Stimulated activated CD4-positive, alpha-beta T cell treated with anti-CD3 and anti-CD28 coated beads, Interleukin-12 subunit alpha, Interleukin-12 subunit beta, amount 100 ng/mL, for 4 hours (primary cell): ENCODE data around the gene KPTN.
"Not testable (repeated sequence)": the region's sequence is repeated elsewhere in the genome, so short reads cannot be mapped to it uniquely, and the experiment has no call there.

Experiments used
- DNase-seq: peaks from one replicate; pipeline ENCODE4 v3.0.0-alpha.2; 2020

KPTN gene

DNA sequence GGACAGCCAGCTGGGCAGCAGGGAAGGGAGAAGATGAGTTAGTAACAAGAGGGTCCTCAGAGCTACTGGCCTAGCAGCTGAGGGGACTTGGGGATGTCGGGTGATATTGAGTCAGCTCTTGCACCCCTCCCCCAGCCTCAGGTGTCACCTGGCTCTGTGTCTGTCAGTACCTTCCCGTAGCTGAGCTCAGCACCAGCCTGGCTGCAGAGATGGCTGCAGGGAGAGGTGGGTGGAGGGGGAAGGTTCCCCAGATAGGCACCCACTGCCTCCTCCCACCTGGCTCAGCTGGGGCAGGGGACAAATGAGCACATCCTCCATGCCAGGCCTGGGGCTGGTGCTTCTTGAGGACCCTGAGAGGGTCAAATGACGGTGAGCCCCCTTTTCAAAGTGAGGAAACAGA, 6.8 kb upstream of the KPTN start:
- DNase-seq = no peak

DNA sequence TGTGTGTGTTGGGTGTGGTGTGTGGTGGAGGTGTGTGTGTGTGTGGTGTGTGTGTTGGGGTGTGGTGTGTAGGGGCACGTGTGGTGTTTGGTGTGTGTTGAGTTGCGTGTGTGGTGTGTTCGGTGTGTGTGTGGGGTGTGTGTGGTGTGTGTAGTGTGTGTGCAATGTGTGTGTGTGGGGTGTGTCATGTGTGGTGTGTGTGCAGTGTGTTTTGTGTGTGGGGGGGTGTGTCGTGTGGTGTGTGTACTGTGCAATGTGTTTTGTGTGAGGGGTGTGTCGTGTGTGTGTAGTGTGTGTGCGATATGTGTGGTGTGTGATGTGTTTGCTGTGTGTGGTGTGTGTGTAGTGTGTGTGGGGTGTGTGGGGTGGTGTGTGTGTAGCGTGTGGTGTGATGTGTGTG, 6.0 kb upstream of the KPTN start:
- DNase-seq = no peak

DNA sequence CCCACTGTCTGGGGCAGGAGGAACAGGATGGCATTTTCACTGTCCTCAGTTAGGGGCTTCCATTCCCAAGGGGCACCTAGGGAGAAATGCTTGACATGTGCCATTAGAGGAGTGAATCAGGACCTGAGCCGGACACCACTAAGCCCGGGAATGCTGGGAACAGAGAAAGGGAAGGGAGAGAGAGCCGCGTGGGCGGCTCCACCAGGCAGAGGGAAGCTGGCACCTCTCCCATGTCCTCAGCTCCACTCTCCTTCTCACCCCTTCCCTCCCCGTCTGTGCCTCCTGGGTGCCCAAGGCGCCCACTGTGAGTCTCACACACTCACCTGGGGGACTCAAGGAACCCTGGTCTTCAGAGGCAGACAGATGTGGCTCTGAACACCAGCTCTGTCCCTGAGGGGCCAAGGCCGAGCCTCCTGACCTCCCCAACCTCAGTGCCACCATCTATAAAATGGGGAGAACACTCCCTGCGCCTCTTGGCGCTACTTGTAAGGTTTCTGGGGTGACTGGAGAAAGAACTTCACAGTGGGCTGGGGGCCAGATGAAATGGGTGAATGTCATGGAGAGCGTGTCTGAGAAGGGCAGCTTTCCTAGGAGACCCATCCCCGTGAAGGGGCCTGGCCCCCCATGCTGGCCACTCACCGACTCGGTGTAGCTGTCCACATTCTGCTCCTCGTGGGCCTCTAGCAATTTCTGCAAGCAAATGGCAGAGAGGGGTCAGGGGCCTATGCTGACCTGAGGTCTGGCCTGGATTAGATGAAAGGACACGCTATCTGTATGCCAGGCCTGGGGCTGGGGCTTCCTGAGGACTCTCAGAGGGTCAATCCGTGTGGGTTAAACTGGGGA, 5.3 kb upstream of the KPTN start:
- no peak for DNase-seq

DNA sequence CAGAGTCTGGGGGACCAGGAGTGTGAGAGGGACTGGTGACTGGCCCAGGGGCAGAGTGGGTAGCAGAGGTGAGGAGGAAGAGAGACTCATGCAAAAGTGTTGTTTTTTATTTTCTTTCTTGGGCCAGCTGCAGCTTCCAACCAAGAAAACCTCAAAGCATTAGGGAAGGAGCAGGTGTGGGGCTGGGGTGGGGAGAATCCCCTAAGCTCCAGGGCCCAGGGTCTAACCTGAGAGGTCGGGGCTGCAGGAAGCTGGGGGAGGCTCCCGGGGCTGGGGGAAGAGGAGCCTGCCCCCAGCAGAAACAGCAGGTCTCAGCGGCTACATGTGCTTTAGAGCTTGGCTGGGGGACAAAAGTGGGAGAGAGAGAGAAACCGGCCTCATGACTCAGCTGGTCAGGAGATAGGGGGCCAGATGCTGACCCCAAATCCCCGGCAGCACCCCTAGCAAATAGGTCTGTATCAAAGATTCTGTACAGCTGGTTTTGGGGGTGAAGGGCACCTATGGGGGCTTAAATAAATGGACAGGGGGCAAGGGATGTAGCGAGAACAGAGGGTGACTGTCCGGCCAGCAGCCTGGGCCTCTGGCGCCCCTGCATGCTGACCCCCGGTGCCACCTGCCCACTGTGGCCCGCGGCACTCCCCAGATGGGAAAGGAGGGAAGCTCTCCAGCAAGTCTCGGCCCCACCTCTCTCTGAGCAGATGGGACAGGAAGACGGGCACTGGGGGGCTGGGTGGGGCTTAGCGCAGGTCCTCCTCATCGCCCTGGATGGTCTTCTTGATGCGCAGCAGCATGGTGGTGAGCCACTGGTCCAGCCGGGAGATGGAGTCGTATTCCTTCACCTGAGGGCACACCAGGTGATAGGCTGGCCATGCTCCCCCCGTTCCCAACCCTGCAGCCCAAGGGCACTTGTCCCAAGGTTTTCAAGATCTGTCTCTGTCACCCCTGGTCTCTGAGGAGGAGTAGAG, 3.8 kb upstream of the KPTN start:
- no peak for DNase-seq

DNA sequence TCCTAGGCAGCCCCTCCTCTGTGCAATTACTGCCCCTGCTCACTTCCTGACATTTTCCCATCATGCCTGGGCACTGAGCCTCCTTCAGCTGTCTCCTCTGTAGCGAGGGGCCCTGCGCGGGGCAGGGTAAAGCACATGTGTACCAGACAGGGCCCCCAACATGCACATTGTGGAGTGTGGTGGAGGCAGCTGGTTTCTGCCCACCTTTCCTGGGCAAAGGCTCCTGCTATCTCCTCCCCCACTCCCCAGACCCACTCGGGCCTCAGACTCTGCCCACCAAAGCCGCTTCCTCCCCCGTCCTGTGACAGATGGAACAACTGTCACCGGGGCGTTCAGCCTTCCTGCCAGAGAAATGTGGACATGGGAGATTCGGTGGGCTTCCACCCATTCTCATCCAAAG, 2.9 kb upstream of the KPTN start:
- no peak for DNase-seq

DNA sequence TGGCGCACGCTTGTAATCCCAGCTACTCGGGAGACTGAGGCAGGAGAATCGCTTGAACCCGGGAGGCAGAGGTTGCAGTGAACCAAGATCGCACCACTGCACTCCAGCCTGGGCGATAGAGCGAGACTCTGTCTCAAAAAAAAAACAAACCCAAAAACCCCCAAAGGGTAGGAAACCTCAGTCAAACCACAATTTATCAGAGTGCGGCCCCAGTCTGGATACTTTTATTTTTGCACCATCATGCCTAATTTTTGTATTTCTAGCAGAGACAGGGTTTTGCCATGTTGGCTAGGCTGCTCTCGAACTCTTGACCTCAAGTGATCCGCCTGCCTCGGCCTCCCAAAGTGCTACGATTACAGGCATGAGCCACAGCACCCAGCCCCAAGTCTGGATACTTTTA, 2.2 kb upstream of the KPTN start:
- not testable (repeated sequence) for DNase-seq

DNA sequence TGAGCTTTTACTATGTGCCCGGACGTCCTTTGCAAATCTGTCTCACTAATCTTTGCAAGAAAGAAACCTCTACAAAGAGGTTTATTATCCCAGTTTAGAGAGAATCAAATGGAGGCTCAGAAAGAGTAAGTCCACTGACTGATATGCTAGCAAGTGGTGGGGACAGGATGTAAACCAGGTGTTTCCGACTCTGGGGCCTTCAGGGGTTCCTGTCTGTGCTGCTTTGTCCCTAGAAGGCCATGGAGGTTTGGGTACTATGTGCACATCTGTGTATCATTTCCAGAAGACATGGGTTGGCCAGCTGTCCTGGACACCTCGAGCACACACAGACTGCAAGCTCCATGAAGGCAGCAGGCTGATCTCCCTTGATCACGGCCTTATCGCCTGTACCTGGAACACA, 1.2 kb upstream of the KPTN start:
- DNase-seq = no peak

DNA sequence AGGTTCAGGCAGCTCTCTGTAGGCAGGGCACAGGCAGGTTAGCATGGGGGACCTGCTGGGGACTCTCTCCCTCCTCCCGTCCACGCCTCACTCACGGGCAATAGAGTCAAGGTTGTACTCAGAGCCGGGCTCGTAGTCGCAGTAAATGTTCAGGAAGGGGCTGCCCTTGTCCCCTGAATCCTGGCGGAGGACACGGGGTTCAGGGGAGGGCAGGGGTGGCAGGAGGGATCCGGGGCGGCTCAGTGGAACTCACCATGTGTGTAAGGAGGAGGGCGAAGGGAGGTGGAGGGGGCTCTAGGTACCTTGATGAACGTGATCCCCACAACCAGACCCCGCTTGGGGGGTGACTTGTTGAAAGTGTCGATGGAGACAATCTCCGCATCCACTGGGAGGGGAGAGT, 819 bp downstream of the KPTN start:
- DNase-seq = no peak

DNA sequence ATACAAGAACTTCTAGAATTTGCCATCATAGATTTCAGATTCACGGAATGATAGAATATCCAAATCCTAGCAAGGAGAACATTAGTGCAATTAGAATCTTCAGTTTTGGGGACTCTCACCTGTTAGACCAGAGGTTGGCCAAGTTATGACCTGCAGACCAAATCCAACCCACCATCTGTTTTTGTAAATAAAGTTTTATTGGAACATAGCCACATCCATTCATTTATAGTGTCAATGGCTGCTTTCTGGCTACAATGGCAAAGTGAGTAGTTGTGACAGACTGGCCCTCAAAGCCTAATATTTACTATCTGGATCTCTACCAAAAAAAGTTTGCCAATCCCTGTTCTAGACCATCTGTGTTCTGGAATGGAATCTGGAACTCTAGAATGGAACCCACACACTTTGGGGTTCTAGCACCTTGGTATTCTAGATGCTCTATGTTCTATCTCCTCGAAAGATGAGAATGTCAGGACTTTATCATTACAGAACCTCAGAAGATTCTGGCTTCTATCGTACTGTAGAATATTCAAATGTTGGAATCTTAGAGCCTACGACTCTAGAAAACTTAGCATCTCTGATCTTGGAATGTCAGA, 2.5 kb downstream of the KPTN start:
- DNase-seq = no peak

DNA sequence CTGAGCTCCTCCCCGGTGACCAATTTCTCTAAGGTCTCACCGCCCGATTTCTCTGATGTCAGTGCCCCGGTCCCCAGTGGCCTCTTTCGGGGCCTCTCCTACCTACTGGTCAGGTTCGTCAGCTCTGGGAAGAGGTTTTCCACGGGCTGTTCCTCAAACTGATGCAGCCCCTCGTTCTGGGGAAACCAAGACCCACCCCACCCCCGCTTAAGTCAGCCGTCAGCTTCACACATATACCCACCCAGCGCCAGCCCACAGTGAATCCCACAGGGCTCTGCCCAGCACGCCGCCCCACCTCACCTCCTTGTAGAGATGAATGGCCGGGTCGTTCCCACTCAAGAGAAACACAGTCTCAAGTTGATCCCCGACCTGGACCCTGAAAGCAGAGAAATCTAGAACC, 3.4 kb downstream of the KPTN start:
- DNase-seq = no peak

DNA sequence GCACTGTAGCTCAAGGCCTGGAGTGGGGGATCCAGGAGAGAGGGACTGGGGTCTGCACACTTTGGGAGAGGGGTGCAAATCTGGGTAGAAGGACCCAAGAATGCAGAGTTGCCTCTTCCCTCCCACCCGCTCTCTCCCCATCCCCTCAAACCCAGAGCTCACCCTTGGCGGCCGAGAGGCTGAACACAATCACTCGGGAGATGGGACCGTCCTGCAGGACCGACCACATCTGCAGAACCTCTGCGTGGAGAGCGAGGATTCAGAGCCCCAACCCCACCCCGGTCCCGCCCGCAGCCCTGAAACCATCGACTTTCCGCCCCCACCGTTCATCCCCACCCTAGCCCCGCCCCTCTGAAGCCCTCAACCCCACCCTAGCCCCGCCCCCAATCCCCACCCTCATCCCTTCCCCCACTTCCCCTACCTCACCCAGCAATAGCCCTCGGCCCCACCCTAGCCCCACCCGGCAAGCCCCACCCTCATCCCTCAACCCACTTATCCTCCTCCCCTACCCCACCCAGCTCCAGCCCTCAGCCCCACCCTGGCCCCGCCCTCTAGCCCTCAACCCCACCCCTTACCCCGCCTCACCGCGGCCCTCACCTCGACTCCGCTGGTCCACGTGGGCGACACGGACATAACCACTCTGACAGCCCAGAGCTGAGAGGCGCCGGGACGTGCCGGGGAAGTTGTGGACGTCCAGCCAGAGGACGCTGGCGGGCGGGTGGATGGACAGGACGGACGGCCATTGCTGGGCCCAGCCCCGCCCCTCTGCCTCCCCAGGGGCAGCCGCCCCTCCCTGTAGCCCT, 4.1 kb downstream of the KPTN start:
- no peak for DNase-seq

DNA sequence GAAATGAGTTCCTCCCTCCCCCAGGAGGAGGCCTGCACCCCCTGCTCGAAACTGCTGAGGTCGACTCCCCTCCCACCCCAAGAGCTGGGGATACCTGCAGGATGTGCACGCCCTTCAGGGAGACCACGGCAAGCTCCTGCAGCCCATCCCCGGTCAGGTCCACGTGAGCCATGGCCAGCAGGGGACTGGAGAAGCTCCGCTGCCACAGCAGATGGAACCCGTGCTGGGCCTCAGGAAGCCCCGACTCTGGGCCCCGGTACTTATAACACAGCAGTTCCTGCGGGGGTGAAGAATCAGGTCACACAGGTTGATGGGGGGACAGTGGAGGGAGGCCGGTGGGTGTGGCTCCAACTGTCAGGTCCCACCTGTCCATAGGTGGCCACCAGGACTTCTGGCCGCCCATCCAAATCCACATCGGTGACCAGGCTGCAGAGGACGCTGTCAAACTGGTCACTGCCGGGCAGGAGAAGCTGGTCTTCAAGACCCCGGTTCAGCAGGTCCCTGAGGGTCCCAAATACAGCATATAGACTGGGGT, 7.5 kb downstream of the KPTN start:
- no peak for DNase-seq

DNA sequence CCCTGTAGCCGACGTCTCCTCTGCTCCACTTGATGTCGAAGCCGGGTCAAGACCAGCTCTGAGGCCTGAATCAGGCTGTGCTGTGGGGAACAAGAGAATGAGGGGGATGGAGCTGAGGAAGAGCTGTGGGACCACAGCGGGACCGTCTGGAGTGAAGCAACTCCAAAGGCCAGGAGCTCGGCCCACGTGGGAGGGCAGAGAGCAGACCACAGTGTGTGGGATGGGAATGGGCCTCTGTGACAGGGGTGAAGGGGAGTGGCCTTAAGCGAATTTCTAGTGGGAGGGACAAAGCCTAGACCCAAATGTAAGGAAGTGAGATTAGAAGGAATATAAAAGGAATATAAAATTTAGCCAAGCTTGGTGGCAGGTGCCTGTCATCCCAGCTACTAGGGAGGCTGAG, 8.6 kb downstream of the KPTN start:
- no peak for DNase-seq

DNA sequence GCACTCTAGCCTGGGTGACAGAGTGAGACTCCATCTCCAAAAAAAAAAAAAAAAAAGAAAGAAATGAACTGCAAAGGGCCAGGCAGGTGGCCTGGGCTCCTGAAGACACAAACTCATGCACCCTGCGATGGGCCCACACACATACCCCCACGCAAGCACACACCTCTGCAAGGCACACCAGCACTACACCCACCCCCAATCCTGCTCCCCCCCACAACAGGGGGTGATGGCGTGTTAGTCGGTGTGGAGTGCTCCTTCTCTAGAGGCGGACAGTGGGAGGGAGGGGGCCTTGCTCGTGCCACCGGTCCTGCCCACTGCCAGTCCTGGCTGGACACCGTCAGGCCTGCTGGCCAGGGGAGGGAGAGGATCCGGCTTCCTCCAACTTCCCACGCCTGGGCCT, 10.7 kb downstream of the KPTN start:
- no peak for DNase-seq

DNA sequence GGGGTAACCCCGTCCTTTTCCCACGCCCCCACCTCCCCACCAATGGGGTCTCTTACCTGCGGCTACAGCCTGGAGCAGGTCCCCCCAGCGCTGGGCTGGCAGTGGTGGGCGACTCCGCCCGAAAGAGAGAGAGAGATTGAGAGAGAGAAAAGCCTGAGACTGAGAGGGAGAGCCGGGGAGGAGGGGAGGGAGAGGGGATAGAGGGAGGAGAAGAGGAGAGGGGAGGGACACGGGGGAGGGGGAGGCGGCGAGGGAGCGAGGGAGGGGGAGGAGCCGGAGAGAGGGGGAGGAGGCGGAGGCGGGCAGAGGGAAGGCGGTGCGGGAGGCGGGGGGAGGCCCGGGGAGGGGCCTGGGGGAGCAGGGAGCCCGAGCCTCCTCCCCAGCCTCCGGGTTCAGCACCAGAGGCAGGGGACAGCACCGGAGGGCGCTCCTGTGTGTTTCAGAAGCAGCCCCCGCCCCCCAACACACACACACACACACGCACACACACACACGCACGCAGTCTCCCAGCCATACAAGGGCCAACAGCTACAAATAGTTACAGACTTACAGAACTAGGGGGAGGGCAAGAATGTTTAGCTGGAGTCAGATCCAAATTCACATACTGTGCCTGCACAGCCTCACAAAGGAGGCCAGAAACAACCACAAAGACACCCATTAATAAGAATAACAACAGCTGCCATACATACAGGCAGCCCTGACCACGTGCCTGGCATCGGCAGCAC, 12.1 kb downstream of the KPTN start, which contains the start of gene SLC8A2:
SLC8A2 (minus strand) TSS at position 161 of the 725 bp plus-strand sequence. CDS start 5,490 bp downstream, outside the sequence.
- DNase-seq = peak; percentile 51

DNA sequence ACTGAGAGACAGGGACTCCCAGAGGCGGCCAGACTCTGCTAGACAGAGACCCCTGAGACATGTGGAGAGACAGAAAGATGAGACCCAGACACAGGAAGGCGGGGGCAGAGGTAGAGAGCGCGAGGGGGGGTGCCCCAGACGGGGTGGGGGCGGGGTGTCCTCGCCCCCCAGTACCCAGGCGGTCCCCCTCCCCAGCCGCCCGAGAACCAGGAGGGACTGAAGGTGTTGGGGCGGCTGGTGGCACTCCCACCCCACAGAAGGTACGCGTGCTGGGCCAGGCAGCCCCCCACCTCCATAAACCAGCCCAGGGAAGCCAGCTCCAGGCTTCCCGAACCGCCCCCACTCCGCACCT, 12.7 kb downstream of the KPTN start:
- DNase-seq = no peak

DNA sequence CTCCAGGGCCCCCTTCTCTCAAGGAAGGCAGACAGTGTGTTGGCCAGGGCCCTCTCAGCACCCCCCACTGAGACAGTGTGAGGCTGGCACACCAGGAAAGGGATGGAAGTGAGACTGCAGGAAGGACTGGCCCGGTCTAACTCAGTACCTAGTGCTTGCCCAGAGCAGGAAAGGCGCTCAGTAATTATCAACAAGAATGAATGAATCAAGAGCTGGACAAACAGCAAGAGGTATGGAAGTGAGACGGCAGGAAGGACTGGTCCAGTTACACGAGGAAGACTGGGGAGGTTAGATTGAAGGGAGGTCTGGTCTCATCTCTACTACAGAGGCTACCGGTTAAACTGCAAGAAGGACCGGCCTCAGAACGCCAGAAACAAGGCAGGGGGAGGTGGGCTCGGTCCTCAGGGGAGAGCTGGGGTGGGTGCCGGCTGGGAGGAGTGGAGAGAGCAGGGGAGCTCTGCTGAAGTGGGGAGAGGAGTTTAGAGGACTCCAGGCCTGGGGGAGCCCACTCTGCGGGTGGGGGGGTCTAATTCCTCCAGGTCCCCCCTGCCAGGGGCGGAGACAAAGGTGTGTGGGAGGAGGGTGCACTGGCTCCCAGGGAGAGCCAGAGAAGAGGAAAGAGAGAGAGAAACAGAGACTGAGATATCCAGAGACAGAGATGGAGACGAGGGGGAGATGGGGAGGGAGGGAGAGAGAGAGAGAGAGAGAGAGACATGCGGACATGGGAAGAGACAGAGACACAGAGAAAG, 13.4 kb downstream of the KPTN start:
- no peak for DNase-seq

DNA sequence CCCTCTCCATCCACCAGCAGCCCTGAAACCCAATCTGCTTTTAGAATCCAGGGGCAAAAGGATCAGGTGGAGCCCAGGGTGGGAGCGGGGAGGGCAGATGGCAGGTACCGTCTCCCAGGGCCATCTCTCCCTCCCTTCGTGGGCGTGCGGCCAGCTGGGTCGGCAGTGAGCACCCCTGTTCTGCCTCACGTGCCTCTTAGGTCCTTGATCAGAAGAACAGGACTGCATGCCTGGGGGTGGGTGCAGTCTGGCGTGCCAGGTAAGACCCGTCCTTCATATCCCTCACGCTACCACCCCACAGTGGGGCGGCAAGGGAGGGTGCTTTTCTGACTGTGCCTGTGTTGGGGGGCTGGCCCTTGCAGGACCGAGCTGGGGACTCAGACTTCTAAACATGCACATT, 14.3 kb downstream of the KPTN start:
- DNase-seq = no peak

DNA sequence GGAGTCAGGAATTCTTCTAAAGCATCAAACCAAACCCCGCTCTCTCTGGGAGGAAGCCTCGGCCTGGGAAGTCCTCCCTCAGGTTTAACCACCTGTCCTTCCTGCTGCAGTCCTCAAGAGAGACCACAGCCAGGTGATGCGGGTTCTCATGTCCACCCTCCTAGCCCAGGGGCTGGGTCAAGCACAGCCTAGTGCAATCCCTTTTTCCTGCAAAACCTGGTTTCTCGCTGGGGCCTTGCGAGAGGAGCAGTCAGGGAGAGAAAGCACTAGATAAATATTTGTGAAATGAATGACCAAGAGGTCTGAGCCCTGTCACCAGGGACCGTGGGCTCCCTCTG, 14.7 kb downstream of the KPTN start:
- no peak for DNase-seq

DNA sequence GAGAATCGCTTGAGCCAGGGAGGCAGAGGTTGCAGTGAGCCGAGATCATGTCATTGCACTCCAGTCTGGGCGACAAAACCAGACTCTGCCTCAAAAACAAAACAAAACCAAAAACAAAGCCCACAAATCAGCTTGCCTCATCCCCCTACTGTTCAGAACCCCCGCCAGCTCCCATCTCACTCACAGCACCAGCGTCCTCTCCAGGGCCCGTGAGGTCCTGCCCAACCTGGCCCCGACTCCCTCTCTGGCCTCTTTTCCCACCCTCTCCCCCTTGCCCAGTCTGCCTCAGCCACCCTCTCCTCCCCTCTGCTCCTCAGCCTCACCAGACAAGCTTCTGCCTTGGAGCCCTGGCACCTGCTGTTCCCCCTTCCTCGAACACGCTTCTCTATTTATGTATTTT, 16.1 kb downstream of the KPTN start:
- DNase-seq = no peak

DNA sequence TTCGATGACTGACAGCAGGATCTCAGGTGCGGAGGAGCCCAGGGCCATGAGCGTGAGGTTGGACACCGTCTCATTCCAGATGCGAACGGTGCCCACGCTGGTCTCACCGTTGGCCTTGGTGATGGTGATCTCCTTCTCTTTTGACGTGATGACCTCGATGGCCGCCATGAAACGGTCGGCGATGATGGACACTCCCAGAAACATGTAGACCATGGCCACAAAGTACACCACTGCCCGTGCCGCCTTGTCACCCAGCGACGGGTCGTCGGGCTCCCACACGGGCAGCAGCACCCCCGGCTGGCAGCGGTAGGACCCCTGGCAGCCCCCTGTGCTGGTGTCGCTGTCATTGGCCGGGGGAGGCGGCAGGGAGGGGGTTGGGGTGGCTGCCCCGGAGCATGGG, 18.1 kb downstream of the KPTN start:
- no peak for DNase-seq
